Measurements from ENCODE around the gene SMARCA4.
"Not testable (repeated sequence)": the region's sequence is repeated elsewhere in the genome, so short reads cannot be mapped to it uniquely, and the experiment has no call there.

SMARCA4 gene

GRCh38 chr19:10991076-10991475, 30.2 kb downstream of the SMARCA4 start:
- no peak overlapping the region for H3K27ac ChIP-seq
- no peak for TF ChIP-seq ZFX (IDR thresholded peaks at IDR 0.05)
- no peak for TF ChIP-seq CTCF (conservative IDR thresholded peaks at IDR 0.05)

GRCh38 chr19:10991521-10992081, 30.8 kb downstream of the SMARCA4 start:
- no peak overlapping the region for H3K27ac ChIP-seq
- TF ChIP-seq CTCF (conservative IDR thresholded peaks at IDR 0.05) (no peak), ZFX (IDR thresholded peaks at IDR 0.05) (no peak)

GRCh38 chr19:10992174-10992573, 31.3 kb downstream of the SMARCA4 start:
- not testable (repeated sequence) for H3K27ac ChIP-seq

GRCh38 chr19:10995926-10996600, 35.2 kb downstream of the SMARCA4 start:
- no peak for TF ChIP-seq CTCF (conservative IDR thresholded peaks at IDR 0.05)
- no peak for TF ChIP-seq ZFX (IDR thresholded peaks at IDR 0.05)
- H3K27ac ChIP-seq: no peak overlapping the region

- H3K27ac ChIP-seq: no peak overlapping the region
- no peak for TF ChIP-seq ZFX (IDR thresholded peaks at IDR 0.05)
- TF ChIP-seq CTCF (conservative IDR thresholded peaks at IDR 0.05): no peak
Observed at GRCh38 chr19:10998045-10998533, 37.3 kb downstream of the SMARCA4 start.

GRCh38 chr19:10998666-10999065, 37.8 kb downstream of the SMARCA4 start:
- TF ChIP-seq ZFX (IDR thresholded peaks at IDR 0.05): no peak
- no peak for TF ChIP-seq CTCF (conservative IDR thresholded peaks at IDR 0.05)
- H3K27ac ChIP-seq: no peak overlapping the region

GRCh38 chr19:11005521-11005920, 44.7 kb downstream of the SMARCA4 start:
- no peak for TF ChIP-seq CTCF (conservative IDR thresholded peaks at IDR 0.05)
- TF ChIP-seq ZFX (IDR thresholded peaks at IDR 0.05): no peak
- no peak overlapping the region for H3K27ac ChIP-seq

- H3K27ac ChIP-seq: no peak overlapping the region
- TF ChIP-seq CTCF (conservative IDR thresholded peaks at IDR 0.05) (no peak), ZFX (IDR thresholded peaks at IDR 0.05) (no peak)
Observed at GRCh38 chr19:11007385-11007784, 46.6 kb downstream of the SMARCA4 start.

Measured in C4-2B (cell line).